ENCODE results near the gene TRAPPC5. TPM values are rescaled to one million over a fixed set of nuclear protein-coding genes. Genes with fewer than 3 reads are reported as not detected.

Gene TRAPPC5
- 49.0 and 150 TPM in 2 replicates for polyA plus RNA-seq

GRCh38 chr19:7680606-7681339, at the start of gene TRAPPC5:
TRAPPC5 (plus strand) TSS chr19:7680833; CDS start chr19:7682254, 1,421 bp downstream.

DNA sequence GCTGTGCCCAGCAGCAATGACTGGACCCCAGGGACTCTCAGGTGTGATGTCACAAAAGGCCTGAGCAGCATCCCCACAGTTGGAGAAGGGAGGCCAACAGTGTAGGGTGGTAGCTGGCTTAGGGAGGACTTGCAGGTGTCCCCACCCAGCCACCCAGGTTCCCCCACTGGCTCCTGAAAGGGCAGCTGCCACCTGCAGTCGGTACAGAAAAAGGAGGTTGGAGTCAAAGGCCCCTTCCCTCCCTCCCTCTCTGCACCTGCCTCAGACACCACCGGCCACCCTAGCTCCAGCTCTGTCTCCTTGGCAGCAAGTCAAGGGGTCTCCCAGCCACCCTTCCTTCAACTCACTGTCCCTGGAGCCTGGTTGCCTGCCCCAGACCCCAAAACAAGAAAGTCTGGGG, 46.9 kb upstream of the TRAPPC5 start, which contains the start of gene PCP2:
TSS of gene PCP2 (minus strand) at position 22 of the 400 bp plus-strand sequence. CDS start 262 bp downstream, outside the sequence.

DNA sequence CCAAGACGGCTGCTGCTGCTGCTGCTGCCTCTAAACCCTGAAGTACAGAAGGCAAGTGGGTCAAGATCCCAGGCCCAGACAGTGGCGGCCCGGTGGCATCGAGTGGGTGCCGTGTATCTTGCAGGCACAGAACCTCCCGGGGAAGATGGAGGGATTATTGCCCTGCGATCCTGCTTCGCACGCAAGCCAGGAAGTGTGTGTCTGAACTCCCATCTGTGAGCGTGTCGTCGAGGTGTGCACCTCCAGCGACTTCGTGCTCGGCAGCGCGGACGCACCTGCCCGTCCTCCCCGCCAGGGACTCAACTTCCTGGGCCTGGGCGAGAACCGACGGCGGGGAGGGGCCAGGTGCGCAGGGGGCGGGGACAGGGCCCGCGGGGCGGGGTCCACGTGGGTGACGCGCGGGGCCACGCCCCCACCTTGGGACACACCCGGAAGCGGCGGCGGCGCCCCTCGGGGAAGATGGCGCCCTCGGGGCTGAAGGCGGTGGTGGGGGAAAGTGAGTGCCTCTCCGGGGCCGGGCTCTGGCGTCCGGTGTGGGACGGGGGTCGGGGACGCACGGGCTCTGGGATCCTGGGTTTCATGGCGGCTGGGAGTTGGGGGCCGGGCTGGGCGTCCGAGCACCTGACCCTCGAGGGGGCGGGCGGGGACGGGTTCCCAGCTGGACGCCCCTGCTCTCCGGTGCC, 43.8 kb upstream of the TRAPPC5 start, which contains the start of gene STXBP2:
TSS of gene STXBP2 (plus strand) at position 420 of the 683 bp plus-strand sequence. CDS start at position 460, 40 bp downstream.

DNA sequence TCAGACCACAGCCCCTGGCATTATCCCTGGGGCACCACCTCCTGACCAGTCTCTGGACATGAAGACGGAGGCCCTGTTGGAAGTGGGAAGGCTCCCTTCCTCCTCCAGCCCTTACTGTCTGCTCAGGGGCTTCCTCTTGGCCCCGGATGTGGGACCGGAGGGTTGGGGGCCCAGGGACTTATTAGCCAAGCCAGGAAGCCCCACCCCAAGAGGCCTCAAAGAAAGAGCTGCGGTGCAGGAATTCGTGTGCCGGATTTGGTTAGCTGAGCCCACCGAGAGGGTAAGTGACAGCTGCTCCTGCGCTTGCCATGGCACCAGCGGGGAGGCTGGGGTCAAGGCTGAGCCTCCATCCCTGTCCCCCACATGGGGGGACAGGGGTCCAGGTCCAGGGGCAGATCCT, 11.8 kb upstream of the TRAPPC5 start, which contains the start of gene RETN:
TSS of gene RETN (plus strand) at position 208 of the 400 bp plus-strand sequence. CDS start 278 bp downstream, outside the sequence.

DNA sequence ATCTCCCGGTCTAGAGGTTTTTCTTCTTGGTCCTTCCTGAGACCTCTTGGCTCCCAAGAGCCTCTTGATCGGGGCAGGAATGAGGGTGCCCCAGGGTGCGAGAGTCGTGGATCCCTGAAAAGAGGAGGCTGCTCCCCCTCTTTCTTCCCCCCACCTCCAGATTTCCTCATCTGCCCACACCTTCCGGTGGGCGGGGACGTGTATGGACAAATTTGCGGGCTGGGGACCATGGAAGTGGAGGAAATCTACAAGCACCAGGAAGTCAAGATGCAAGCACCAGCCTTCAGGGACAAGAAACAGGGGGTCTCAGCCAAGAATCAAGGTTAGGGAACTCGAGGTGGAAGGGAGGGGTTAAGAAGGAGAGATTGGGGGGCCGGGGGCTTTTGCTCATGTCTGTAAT, 3.8 kb upstream of the TRAPPC5 start, which contains the start of gene MCEMP1:
TSS of gene MCEMP1 (plus strand) at position 237 of the 400 bp plus-strand sequence. CDS start at position 268, 31 bp downstream.

DNA sequence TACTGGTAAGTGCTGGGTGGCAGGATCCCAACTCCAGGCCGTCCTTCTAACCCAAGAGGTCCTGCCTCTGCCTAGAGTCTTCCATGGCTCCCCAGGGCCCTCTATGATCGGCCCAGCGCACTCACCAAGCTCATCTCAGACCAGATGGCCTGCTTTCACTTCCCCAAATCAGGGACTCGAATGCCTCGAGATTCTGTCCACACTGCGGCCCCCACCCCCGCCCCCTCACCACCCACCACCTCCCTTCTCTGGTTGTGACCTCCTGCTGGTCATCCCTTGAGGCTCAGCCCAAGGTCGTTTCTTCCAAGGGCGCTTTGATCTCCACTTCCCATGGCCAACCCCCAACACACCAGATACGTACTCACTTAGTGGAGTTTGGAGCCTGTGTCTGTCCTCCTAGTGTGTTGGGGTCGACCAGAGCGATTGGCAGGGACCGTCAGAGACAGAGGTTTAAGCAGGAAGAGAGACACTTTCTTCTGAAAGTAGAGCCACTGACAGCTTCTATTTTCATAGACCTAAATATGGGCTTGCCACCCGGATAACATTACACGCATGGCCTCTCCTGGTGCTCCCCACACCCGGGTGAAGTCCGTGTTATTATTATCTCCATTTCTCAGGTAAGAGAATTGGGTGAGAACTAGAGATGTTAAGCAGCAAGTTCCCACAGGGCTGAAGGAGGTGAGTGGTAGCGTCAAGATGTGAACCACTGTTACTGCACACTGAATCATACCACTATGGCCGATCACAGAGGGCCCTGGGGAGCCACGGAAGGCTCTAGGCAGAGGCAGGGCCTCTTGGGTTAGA, 21.2 kb downstream of the TRAPPC5 start, which contains the start of gene FCER2:
TSS of gene FCER2 (minus strand) at position 478 of the 804 bp plus-strand sequence. CDS start 2,371 bp downstream, outside the sequence.

GRCh38 chr19:7732045-7732444, 51.4 kb downstream of the TRAPPC5 start, which contains the start of gene CLEC4G:
CLEC4G (minus strand) TSS chr19:7732110; CDS start chr19:7732102, 8 bp downstream.

Other genes with a start within 250 kb of the TRAPPC5 start
- gene PEX11G, start 191.8 kb upstream of the TRAPPC5 start, polyA plus RNA-seq = 0.42 TPM in 1 of 2 replicates, not detected in the other
- 0.60 TPM in 1 of 2 replicates, not detected in the other for gene ZNF358, start 164.7 kb upstream of the TRAPPC5 start, polyA plus RNA-seq
- gene MCOLN1, start 158.2 kb upstream of the TRAPPC5 start, polyA plus RNA-seq = 12.2 TPM in 2 replicates
- 6.8 and 7.5 TPM in 2 replicates for gene PNPLA6, start 145.1 kb upstream of the TRAPPC5 start, polyA plus RNA-seq
- gene CAMSAP3, start 85.0 kb upstream of the TRAPPC5 start, polyA plus RNA-seq = 0.78 and 0.88 TPM in 2 replicates
- 0.82 and 2.0 TPM in 2 replicates for gene XAB2, start 51.3 kb upstream of the TRAPPC5 start, polyA plus RNA-seq
- 607 and 716 TPM in 2 replicates for gene PET100, start 51.0 kb upstream of the TRAPPC5 start, polyA plus RNA-seq
- 1,380 and 3,034 TPM in 2 replicates for gene PCP2, start 47.1 kb upstream of the TRAPPC5 start, polyA plus RNA-seq
- gene STXBP2, start 43.7 kb upstream of the TRAPPC5 start, polyA plus RNA-seq = 24.6 and 46.0 TPM in 2 replicates
- not detected in 2 replicates for gene RETN, start 11.8 kb upstream of the TRAPPC5 start, polyA plus RNA-seq
- gene MCEMP1, start 3.7 kb upstream of the TRAPPC5 start, polyA plus RNA-seq = not detected in 2 replicates
- not detected in 2 replicates for gene FCER2, start 21.3 kb downstream of the TRAPPC5 start, polyA plus RNA-seq
- gene CLEC4G, start 51.3 kb downstream of the TRAPPC5 start, polyA plus RNA-seq = 1.6 TPM in 1 of 2 replicates, not detected in the other
- not detected in 2 replicates for gene CD209, start 66.7 kb downstream of the TRAPPC5 start, polyA plus RNA-seq
- 0.44 TPM in 1 of 2 replicates, not detected in the other for gene CLEC4M, start 82.4 kb downstream of the TRAPPC5 start, polyA plus RNA-seq
- gene EVI5L, start 149.4 kb downstream of the TRAPPC5 start, polyA plus RNA-seq = 0.59 and 1.0 TPM in 2 replicates
- gene PRR36, start 193.6 kb downstream of the TRAPPC5 start, polyA plus RNA-seq = 0.87 and 1.3 TPM in 2 replicates
- gene LRRC8E, start 207.7 kb downstream of the TRAPPC5 start, polyA plus RNA-seq = not detected in 2 replicates
- 0.34 and 0.47 TPM in 2 replicates for gene MAP2K7, start 223.0 kb downstream of the TRAPPC5 start, polyA plus RNA-seq
- gene TGFBR3L, start 234.0 kb downstream of the TRAPPC5 start, polyA plus RNA-seq = 0.97 and 4.5 TPM in 2 replicates
- 2.1 and 3.0 TPM in 2 replicates for gene SNAPC2, start 239.5 kb downstream of the TRAPPC5 start, polyA plus RNA-seq
- 2.1 TPM in 1 of 2 replicates, not detected in the other for gene CTXN1, start 245.3 kb downstream of the TRAPPC5 start, polyA plus RNA-seq

Data from Purkinje cell (primary cell).